Activated CD8-positive, alpha-beta memory T cell treated with anti-CD3 and anti-CD28 coated beads for 36 hours (primary cell): ENCODE data around the gene ROBO4. TPM values are rescaled to one million over a fixed set of nuclear protein-coding genes. Genes with fewer than 3 reads are reported as not detected.

ENCODE experiments used
- CTCF ChIA-PET: fragments of 350-600 bp; sonication (Branson Sonifier 250); formaldehyde crosslinking; loops from one replicate; lab custom pipeline; 2021; ENCODE audit warnings: antibody characterized with exemption; lab: Charles Lee
- POLR2A ChIA-PET: fragments of 350-600 bp; sonication (Branson Sonifier 250); formaldehyde crosslinking; loops from one replicate; lab custom pipeline; 2021; ENCODE audit warnings: antibody characterized with exemption; lab: Charles Lee
- total RNA-seq, 2 experiments: library from RNA; stranded (reverse); gene quantifications; one replicate each; pipeline ENCODE4 v1.2.3, GENCODE V29; 2021

Gene ROBO4
- total RNA-seq, 2 experiments from 2014 or later: not detected

DNA sequence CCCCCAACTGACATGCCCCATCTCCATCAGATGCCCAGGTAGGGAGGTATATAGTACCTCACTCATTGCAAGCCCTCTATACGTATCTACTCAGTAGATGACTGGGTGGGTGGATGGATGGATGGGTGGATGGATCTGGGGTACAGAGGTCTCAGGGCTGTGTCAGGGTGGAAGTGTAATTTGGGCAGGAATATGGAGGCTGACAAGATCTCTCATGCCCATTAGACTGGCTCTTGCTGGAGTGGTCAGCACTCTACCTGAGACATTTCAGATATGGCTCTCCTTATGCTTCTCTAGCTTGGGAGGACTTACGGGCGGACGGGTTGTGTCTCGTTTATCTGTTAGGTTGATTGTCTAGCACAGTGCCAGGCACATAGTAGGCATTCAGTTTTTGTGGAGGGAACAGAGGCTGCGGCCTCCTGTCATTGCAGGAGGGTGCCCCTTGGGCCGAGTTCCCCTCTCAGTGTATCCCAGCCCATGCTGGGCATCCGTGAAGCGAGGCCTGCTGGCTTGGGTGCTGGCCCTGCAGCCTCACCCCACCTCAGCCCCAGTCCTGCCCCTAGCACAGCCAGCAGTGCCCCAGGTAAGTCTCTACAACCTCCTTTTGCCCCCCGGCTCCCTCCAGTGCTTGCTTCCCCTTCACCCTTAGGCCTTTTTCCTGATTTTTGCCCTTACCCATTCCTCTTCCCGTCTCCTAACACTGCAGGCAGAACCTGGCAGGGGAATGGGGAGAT, 18.7 kb downstream of the ROBO4 start:
- ChIA-PET CTCF (no interaction called here), POLR2A (no interaction called here)

- POLR2A ChIA-PET: no interaction called here
- CTCF ChIA-PET: interaction anchor here (0.7 kb wide), 1 partner anchor 12 kb away, joined by 3 read pairs; no protein-coding TSS in a partner anchor
Measured at GRCh38 chr11:124877910-124878758, 19.5 kb downstream of the ROBO4 start.

DNA sequence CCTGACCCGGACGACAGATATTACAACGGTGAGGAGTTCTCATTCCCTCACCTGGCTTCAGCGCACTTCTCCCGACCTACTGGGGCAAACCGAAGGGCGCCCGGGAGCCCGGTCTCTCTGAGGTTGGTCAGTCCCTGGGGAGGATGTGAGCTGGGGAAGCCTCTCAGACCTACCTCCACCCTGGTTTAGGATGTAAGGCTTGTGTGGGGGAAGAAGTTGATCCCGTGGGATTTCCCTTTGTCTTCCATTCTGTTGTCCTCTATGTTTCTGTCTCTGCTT, 20.1 kb downstream of the ROBO4 start:
- CTCF ChIA-PET: interaction anchor here (0.7 kb wide), 1 partner anchor 11 kb away, joined by 3 read pairs; no protein-coding TSS in a partner anchor
- POLR2A ChIA-PET: no interaction called here

- CTCF ChIA-PET: interaction anchor here (0.5 to 1.4 kb wide), 19 partner anchors 10 to 265 kb away, joined by 3 to 8 read pairs (median 4); partner anchors contain the start of genes CCDC15, ROBO3, SIAE and SPA17
- POLR2A ChIA-PET: interaction anchor here (0.6 to 1.2 kb wide), 4 partner anchors 40 to 247 kb away, joined by 4 to 8 read pairs (median 6); partner anchors contain the start of gene CCDC15
Measured at GRCh38 chr11:124876818-124877630, 20.6 kb downstream of the ROBO4 start.

GRCh38 chr11:124875943-124876817, 21.5 kb downstream of the ROBO4 start:
- ChIA-PET POLR2A (interaction anchor here (0.6 to 1.2 kb wide), 6 partner anchors 39 to 282 kb away, joined by 3 to 8 read pairs (median 4); partner anchors contain the start of genes CCDC15 and MSANTD2), CTCF (interaction anchor here (0.5 to 1.4 kb wide), 19 partner anchors 9 to 266 kb away, joined by 3 to 8 read pairs (median 4); partner anchors contain the start of genes CCDC15, ROBO3, SIAE and SPA17)

- POLR2A ChIA-PET: no interaction called here
- CTCF ChIA-PET: interaction anchor here (0.9 to 1.4 kb wide), 6 partner anchors 8 to 267 kb away, joined by 3 to 8 read pairs (median 6); partner anchors contain the start of genes CCDC15 and ROBO3
Measured at GRCh38 chr11:124875401-124875800, 22.3 kb downstream of the ROBO4 start.

GRCh38 chr11:124874571-124875255, 23.0 kb downstream of the ROBO4 start:
- ChIA-PET POLR2A (no interaction called here), CTCF (no interaction called here)

- POLR2A ChIA-PET: no interaction called here
- CTCF ChIA-PET: no interaction called here
Measured at GRCh38 chr11:124873951-124874350, 23.7 kb downstream of the ROBO4 start.

DNA sequence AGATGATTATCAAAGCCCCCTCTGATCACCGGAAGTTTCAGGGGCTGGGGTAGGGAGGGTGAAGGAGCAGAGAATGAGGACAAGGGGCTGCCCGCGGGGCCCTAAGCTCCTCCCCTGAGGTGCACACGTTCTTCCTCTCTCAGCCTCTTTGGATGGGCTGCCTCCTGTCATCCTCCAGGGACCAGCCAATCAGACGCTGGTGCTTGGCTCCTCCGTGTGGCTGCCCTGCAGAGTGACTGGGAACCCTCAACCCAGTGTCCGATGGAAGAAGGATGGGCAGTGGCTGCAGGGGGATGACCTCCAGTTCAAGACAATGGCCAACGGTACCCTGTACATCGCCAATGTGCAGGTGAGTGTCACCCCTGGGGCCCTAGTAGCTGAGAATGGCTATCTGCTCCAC, 24.9 kb downstream of the ROBO4 start:
- CTCF ChIA-PET: no interaction called here
- POLR2A ChIA-PET: no interaction called here

- ChIA-PET CTCF (interaction anchor here (1.0 kb wide), 1 partner anchor 124 kb away, joined by 5 read pairs; no protein-coding TSS in a partner anchor), POLR2A (no interaction called here)
Measured at GRCh38 chr11:124872280-124872679, 25.4 kb downstream of the ROBO4 start.

DNA sequence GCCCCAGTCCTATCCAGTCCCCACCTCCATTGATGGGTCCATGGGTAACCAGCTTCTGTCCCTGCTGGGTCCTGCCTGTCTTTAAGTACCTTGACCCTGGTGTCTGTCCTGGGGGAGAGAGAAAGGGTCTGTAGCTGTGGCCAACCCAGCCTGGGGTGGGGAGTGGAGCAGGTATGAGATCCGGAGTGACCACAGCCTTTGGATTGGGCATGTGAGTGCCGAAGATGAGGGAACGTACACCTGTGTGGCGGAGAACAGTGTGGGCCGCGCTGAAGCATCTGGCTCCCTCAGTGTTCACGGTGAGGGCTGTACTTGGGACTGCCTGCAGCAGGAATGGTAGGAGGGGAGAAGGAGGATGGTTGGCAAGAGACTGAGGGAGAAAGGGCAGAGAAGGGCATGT, 27.2 kb downstream of the ROBO4 start:
- ChIA-PET POLR2A (no interaction called here), CTCF (no interaction called here)

GRCh38 chr11:124869856-124870387, 27.7 kb downstream of the ROBO4 start:
- POLR2A ChIA-PET: interaction anchor here (0.6 kb wide), 1 partner anchor 27 kb away, joined by 4 read pairs; no protein-coding TSS in a partner anchor
- CTCF ChIA-PET: no interaction called here

DNA sequence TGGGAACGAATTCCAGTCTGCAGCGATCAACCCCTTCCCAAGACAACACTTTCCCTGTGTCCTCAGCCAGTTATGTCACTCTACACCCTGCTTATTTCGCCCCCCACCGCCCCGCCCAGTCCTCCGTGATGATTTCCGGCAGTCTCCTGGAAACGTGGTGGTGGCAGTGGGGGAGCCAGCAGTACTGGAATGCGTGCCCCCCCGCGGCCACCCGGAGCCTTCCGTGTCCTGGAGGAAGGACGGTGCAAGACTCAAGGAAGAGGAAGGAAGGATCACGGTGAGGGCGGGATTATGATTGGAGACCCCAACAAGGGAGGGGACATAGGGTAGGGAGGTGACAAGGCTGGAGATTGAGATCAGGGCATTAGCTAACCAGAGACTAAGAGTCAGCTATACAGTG, 28.3 kb downstream of the ROBO4 start:
- CTCF ChIA-PET: no interaction called here
- POLR2A ChIA-PET: interaction anchor here (0.6 kb wide), 1 partner anchor 26 kb away, joined by 4 read pairs; no protein-coding TSS in a partner anchor

DNA sequence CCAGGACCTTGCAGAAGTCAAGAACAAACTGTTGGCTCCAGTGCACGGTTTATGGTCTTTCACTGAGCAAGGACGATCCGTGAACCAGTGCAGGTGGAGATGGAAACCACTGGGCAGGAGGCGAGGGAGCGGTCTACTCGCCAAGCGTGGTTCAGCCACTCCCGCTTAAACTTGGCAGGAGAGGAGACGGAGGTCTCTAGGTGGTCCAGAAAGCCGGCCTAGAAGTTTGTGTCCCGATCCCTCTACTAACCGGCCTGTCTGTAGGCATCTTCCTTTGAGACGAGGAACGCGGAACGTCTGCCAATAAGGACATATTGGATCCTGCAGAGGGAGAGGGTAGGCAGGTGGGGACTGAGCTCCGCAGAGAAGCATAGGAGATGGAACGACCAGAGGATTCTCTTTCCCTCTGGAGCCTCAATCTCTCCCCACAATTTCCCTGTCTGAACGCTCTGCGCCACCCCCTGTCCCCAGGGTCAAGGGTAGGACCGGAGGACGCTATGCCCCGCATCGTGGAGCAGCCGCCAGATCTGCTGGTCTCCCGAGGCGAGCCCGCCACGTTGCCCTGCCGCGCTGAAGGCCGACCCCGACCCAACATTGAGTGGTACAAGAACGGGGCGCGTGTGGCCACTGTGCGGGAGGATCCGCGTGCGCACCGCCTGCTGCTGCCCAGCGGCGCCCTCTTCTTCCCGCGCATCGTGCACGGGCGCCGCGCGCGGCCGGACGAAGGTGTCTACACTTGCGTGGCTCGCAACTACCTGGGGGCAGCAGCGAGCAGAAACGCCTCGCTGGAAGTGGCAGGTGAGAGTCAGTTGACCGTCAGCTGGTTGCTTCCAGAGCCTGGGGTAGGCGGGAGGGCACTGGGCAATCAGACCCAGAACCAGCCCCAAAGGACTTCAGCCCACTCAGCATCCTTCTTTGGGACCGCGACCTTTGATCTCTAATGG, 29.1 kb downstream of the ROBO4 start:
- ChIA-PET POLR2A (no interaction called here), CTCF (interaction anchor here (0.6 kb wide), 1 partner anchor 31 kb away, joined by 3 read pairs; no protein-coding TSS in a partner anchor)

DNA sequence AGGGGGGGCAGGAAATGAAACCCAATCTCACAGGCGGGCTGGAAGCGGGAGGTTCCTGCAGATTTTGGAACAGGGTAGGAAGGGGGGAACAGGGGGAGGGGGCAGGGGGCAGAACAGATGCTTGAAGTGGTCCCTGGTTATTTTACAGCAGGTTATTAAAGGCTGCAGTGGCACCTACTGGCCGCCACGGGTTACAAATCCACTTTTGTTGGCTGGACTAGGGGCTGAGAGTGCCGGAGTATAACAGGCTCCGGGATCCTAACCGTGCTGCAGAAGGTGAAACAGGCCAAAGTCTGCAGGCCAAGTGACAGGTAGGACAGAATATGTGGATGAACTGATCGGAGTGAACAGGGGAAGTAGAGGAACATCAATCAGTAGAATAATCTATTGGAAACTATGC, 30.0 kb downstream of the ROBO4 start:
- POLR2A ChIA-PET: no interaction called here
- CTCF ChIA-PET: interaction anchor here (1.8 to 2.7 kb wide), 3 partner anchors 9 to 199 kb away, joined by 6 to 20 read pairs (median 6); no protein-coding TSS in a partner anchor
